ENCODE data around the gene LRRK2.

DNA sequence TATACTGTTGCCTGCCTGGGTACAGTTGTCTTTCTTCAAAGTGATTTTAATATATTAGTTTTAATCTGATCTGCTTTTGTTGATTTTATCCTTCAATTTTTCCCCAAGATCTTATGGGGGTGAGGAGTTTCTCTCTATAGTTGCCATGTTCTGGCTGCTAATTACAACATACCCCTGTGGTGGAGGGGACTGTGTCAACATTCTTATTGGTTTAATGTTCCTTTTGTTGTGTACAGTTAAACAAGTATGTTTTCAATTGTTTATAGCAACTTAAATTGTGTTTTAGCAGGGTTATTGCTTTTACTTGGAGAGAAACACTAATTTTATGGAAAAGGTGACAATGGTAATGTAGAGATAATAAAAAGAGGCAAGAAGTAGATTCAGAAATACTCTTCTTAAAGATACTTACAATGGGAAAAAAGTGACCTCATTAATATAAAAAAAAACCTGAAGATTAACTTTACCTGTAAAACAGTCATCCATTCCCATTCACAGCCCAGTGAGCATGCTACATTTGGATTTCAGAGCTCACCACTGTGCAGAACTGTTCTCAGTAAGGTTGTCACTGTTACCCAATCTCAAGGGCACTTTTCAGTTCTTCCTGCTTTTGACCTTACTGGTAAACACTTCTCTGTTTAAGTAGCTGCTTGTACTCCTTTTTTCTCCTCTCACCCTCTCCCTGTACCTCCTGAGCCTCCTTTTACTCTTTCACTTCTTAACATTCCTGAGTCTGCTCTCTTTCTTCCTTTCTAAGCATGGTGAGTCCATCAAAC is 8.1 kb upstream of the LRRK2 start:
- TF ChIP-seq ZNF274 (IDR thresholded peaks at IDR 0.05; ENCODE audit: low read depth, low read length) (no peak), SUZ12 (IDR thresholded peaks at IDR 0.05; ENCODE audit: extremely low read depth, insufficient read depth, insufficient read length) (no peak), YY1 (IDR thresholded peaks at IDR 0.05; ENCODE audit: insufficient read depth, insufficient read length) (no peak)

Measured in NT2/D1 (cell line).